Choroid plexus epithelial cell (primary cell): ENCODE measurements around the gene VSIG10L2.

ENCODE experiments used
- DNase-seq: peaks from one replicate; pipeline ENCODE4 v3.0.0-alpha.2; 2010; ENCODE audit warnings: low read depth
- H3K4me3 ChIP-seq: 2 replicates; pipeline ENCODE4 v1.5.1; 2011; ENCODE audit warnings: low read depth, mild to moderate bottlenecking, control low read depth, low read length, moderate library complexity
- TF ChIP-seq, protein P1 (sequence below): conservative IDR thresholded peaks from 2 replicates; pipeline ENCODE4 v1.5.1; 2011; ENCODE audit warnings: low read depth, mild to moderate bottlenecking, control low read depth, inconsistent platforms, low read length, moderate library complexity

The VSIG10L2 gene

DNA sequence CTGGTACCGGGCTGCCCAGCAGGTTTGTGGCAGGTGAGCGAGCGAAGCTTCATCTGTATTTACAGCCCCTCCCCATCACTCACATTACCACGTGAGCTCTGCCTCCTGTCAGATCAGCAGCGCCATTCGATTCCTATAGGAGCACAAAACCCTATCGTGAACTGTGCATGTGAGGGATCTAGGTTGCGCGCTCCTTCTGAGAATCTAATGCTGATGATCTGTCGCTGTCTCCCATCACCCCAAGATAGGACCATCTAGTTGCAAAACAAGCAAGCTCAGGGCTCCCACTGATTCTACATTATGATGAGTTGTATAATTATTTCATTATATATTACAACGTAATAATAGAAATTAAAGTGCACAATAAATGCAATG is 15.8 kb upstream of the VSIG10L2 start:
- H3K4me3 ChIP-seq, result no peak overlapping the region
- TF ChIP-seq, protein P1, sequence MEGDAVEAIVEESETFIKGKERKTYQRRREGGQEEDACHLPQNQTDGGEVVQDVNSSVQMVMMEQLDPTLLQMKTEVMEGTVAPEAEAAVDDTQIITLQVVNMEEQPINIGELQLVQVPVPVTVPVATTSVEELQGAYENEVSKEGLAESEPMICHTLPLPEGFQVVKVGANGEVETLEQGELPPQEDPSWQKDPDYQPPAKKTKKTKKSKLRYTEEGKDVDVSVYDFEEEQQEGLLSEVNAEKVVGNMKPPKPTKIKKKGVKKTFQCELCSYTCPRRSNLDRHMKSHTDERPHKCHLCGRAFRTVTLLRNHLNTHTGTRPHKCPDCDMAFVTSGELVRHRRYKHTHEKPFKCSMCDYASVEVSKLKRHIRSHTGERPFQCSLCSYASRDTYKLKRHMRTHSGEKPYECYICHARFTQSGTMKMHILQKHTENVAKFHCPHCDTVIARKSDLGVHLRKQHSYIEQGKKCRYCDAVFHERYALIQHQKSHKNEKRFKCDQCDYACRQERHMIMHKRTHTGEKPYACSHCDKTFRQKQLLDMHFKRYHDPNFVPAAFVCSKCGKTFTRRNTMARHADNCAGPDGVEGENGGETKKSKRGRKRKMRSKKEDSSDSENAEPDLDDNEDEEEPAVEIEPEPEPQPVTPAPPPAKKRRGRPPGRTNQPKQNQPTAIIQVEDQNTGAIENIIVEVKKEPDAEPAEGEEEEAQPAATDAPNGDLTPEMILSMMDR, result no peak
- no peak for DNase-seq

DNA sequence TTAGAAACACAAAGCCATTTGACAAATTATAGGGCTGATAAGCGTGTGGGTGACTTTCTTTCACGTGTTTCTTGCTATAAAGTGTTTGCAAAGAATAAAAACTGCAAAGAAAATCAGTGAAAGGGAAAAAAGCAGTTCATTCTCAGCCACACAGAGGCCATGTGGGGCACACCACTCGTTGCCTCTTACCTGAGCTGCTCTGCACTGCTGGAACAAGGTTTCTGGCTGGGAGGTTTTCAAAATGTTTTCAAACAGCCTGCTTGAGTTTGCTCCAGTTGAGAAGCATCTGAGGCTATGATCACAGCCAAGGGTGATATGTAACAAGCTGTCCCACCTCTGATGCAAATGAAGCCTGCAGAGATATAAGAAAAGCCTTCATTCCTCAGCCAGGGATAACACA is 14.7 kb upstream of the VSIG10L2 start:
- no peak for DNase-seq
- H3K4me3 ChIP-seq, result no peak overlapping the region
- TF ChIP-seq, protein P1, result no peak

DNA sequence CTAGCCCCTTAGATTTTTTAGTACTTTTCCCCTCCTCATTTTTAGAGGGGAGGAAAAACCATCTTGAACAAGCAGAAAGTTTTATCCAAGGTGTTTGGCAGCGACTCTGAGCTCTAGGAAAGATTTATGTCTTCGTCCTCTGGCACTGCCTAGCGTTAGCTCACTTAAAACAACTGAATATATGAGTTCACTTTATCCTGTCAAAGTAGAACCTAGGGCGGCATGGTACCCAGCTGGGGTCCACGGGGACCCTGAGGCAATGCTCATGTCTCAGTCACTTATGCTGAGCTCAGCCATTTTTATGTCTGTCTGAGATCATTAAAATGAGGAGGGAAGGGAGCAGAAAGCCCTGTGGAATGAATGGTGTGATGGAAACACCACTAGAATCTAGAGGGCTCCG is 14.2 kb upstream of the VSIG10L2 start:
- no peak overlapping the region for H3K4me3 ChIP-seq
- TF ChIP-seq, protein P1, result no peak
- DNase-seq, result no peak

DNA sequence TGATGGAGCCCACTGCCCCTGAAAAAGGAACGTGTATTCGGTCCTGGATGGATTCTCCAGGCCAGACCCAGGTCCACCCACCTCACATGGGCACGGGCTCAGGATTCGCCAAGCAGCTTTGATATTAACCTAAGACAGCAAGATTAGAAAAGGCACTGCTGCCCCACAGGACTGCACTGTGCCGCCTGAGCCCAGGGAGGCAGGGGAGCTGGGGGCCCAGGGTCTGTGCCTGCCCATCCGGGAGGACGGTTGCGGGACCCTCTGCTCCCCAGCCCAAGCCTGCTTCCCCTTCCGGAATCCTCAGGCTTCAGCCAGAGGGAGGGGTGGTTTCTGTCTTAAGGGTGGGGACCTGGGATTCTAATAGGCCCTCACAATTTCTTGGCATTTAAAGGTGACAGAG is 13.5 kb upstream of the VSIG10L2 start:
- H3K4me3 ChIP-seq, result no peak overlapping the region
- TF ChIP-seq, protein P1, result no peak
- no peak for DNase-seq

DNA sequence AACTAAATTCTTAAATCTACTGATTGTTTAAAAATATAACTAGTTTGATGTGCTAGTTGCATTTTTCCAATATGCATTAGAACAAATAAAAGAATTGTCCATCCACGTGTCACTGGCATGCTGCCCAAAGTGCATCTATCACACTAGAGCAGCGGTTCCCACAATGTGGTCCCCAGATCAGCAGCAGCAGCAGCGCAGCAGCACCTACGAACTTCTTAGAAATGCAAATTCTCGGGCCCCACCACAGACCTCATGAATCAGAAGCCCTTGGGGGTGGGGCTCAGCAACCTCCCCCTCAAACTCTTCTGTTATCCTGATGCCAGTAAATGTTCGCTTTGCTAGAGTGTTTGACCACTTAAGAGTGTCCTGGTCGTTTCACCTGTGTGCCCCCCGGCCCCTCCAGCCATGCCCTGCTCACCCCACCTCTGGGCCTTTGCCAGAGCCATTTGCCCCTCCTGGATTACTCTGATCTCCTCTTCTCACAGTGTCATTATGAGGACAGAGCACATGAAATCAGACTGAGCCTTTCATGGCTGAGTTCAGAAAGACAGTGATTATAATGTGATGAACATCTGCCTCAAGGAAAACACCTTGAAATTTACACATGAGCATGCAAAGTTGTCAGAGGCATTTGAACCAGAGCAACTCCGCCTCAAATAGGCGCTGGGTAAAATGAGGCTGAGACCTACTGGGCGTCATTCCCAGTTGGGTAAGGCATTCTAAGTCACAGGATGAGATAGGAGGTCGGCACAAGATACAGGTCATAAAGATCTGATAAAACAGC is 12.6 kb upstream of the VSIG10L2 start:
- DNase-seq, result no peak
- TF ChIP-seq, protein P1, result no peak

DNA sequence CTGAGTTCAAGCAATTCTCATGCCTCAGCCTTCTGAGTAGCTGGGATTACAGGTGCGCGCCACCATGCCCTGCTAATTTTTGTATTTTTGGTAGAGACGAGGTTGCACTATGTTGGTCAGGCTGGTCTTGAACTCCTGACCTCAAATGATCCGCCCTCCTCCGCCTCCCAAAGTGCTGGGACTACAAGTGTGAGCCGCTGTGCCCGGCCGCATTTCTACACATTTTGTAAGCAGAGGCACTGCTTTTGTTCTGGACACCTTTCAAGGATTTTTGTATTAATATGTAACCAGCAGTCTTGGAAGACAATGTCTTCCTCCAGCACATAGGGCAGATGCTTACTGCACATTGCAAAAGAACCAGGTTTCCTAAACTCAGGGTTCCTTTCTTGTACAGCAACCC is 11.4 kb upstream of the VSIG10L2 start:
- TF ChIP-seq, protein P1, result no peak
- H3K4me3 ChIP-seq, result no peak overlapping the region
- DNase-seq, result no peak

More for the DNA sequence above, 12.6 kb upstream of the VSIG10L2 start:
- no peak overlapping the region for H3K4me3 ChIP-seq

DNA sequence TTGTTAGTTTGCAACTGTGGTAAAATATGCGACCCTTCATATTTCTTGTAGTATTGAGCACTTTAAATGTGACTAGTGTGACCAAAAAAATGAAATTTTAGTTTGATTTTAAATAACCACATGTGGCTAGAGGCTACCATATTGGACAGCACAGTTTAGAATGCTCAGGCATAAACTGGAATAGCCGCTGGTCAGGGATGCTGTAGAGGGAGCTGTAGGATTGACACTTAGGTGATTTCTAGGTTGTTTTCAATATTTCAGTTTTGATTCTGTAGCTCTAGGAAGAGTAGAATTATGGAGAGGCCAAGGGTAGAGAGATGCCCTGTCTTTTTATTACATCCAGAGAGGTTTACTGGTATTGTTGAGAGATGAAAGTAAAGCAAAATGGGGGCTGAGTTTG is 10.8 kb upstream of the VSIG10L2 start:
- TF ChIP-seq, protein P1, result peak; percentile 15
- no peak overlapping the region for H3K4me3 ChIP-seq
- no peak for DNase-seq
